ENCODE results near the gene SLC35F3.

GRCh38 chr1:234321231-234321630, 416.8 kb downstream of the SLC35F3 start:
- TF ChIP-seq EZH2 (IDR thresholded peaks at IDR 0.05; ENCODE audit: insufficient read depth, low read length) (no peak), CTCF (IDR thresholded peaks at IDR 0.05; ENCODE audit: insufficient read depth, low read depth, low read length) (no peak)

Data from astrocyte (in vitro differentiated cells and primary cell).